Esophagus muscularis mucosa (tissue), 4 donors: ENCODE data around the gene ATRN. TPM values are rescaled to one million over a fixed set of nuclear protein-coding genes. Genes with fewer than 3 reads are reported as not detected.

Source experiments
- DNase-seq: peaks from one replicate; pipeline ENCODE4 v3.0.0-alpha.2; 2017; ENCODE audit errors: extremely low spot score
- H3K27ac ChIP-seq, 4 donors: fragments of 200-600 bp; sonication (generic); replicated peaks in 1 of 4; 1 replicate in 3 of 4; 2 replicates in 1 of 4; pipeline ENCODE4 v1.5.1; 2016 to 2019; ENCODE audit warnings: mild to moderate bottlenecking in 1 of 4
- H3K27me3 ChIP-seq, 4 donors: fragments of 200-600 bp; sonication (generic); one replicate each; pipeline versions ENCODE4 v1.5.1 to v1.6.0; 2016 to 2019
- H3K36me3 ChIP-seq, 4 donors: fragments of 200-600 bp; sonication (generic); one replicate each; pipeline ENCODE4 v1.5.1; 2016 to 2019
- H3K4me1 ChIP-seq, 4 donors: fragments of 200-600 bp; sonication (generic); one replicate each; pipeline ENCODE4 v1.5.1; 2016 to 2019
- H3K4me3 ChIP-seq, 4 donors: fragments of 200-600 bp; sonication (generic); 1 replicate in 2 of 4; 2 replicates in 2 of 4; pipeline ENCODE4 v1.5.1; 2016 to 2019; ENCODE audit warnings: mild to moderate bottlenecking in 4 of 4, moderate library complexity in 1 of 4
- H3K9me3 ChIP-seq, 4 donors: fragments of 200-600 bp; sonication (generic); 1 replicate in 3 of 4; 2 replicates in 1 of 4; pipeline ENCODE4 v1.5.1; 2016 to 2019
- CTCF ChIP-seq, 3 experiments: fragments of 200-600 bp in 2 of 3; fragments of 450-650 bp in 1 of 3; sonication (generic) in 2 of 3; IDR thresholded peaks; one replicate each; pipeline ENCODE4 v1.5.1; 2017 to 2019; ENCODE audit warnings: antibody characterized with exemption in 3 of 3, mild to moderate bottlenecking in 2 of 3, moderate library complexity in 1 of 3
- EP300 ChIP-seq: sonication (generic); formaldehyde crosslinking; IDR thresholded peaks from one replicate; pipeline ENCODE4 v1.6.1; 2017; ENCODE audit warnings: antibody characterized with exemption
- POLR2A ChIP-seq: fragments of 450-650 bp; IDR thresholded peaks from one replicate; pipeline ENCODE4 v1.6.1; 2017; ENCODE audit warnings: antibody characterized with exemption, moderate library complexity, mild to moderate bottlenecking, low read depth
- POLR2AphosphoS5 ChIP-seq, 2 donors: sonication (generic); formaldehyde crosslinking; IDR thresholded peaks; one replicate each; pipeline ENCODE4 v1.6.1; 2017; ENCODE audit warnings: antibody characterized with exemption in 2 of 2
- WGBS: methylation state at CpG from one replicate; pipeline ENCODE4 v1.1.5; 2018; 5-methylcytosine and 5-hydroxymethylcytosine counted together
- intact Hi-C: fragments of 100-400 bp; cut with DNase I; formaldehyde crosslinking; loops from one replicate; pipeline ENCODE4 v1.15.1; 2023
- total RNA-seq, 4 donors: library from RNA; depleted of rRNA; stranded (reverse); fragments of >200 nt; gene quantifications; one replicate each; pipeline versions ENCODE4 v1.1.0 to v1.2.1, GENCODE V29; 2016

Gene ATRN
- total RNA-seq, 4 donors from 2014 or later: 14.1 to 19.1 (median 18.0) TPM

DNA sequence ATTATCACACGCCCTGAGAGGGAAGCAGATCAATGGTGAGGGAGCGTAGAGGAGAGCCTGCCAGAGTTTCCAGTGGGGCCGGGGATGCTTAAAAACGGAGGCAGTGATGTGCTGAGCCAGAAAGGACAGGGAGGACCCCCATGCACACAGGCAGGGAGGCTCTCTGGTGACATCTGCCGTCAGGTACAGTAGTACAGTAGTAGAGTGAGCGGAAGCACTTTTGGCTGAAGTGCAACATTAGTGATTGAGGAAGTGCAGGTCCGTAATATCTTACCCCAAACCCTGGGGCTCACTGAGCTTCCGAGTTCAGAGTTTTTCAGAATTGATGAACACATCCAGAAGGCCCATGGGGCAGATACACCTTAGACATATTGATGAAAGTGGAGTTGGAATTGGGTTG is 150.3 kb downstream of the ATRN start:
- intact Hi-C loops: no loop called here
- Histone ChIP-seq H3K27ac (no peak overlapping the region), H3K9me3 (no peaks in the 10 kb centered on the region), H3K4me1 (no peaks in the 10 kb centered on the region), H3K4me3 (no peak overlapping the region), H3K36me3 (peaks cover 0 to 24% (median 3%) of the 10 kb centered on the region in 4 donors), H3K27me3 (no peaks in the 10 kb centered on the region)
- 88% methylated on average over 8 of the region's 8 CpGs for WGBS
- DNase-seq: peak; percentile 37
- TF ChIP-seq POLR2AphosphoS5 (IDR thresholded peaks at IDR 0.05) (no peak), EP300 (no peak), CTCF (IDR thresholded peaks at IDR 0.05) (no peak), POLR2A (no peak)

- Histone ChIP-seq H3K9me3 (no peaks in the 10 kb centered on the region), H3K27me3 (no peaks in the 10 kb centered on the region), H3K4me3 (no peak overlapping the region), H3K36me3 (peaks cover 0 to 32% (median 4%) of the 10 kb centered on the region in 4 donors), H3K27ac (no peak overlapping the region), H3K4me1 (no peaks in the 10 kb centered on the region)
- no peak for TF ChIP-seq EP300
- no peak for DNase-seq
- intact Hi-C loops: no loop called here
- WGBS: 90% methylated on average over 4 of the region's 4 CpGs
Measured at GRCh38 chr20:3622406-3622805, 151.6 kb downstream of the ATRN start.

DNA sequence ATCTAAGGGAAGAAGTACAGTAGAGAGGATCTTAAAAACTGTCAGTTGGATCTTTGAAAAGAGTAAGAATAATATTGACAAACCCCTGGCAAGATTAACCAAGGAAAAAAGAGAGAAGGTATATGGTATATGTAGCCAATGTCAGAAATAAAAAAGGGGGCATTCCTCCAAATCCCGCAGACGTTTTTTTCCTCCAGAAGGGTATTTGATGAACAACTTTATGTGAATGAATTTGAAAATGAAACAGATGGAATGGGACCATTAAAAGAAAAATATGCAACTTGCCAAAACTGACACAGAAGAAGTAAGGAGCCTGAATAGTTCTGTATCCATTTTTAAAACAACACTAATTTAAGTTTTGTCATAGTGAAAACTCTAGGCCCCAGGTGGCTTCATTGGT is 156.7 kb downstream of the ATRN start:
- Histone ChIP-seq H3K4me1 (no peaks in the 10 kb centered on the region), H3K27ac (no peak overlapping the region), H3K27me3 (no peaks in the 10 kb centered on the region), H3K4me3 (no peak overlapping the region), H3K9me3 (no peaks in the 10 kb centered on the region), H3K36me3 (peaks cover 5 to 63% (median 26%) of the 10 kb centered on the region in 4 donors)
- intact Hi-C loops: no loop called here
- WGBS: 81% methylated on average over 2 of the region's 2 CpGs
- DNase-seq: no peak
- no peak for TF ChIP-seq CTCF (IDR thresholded peaks at IDR 0.05)
- TF ChIP-seq POLR2A: no peak
- no peak for TF ChIP-seq EP300
- TF ChIP-seq POLR2AphosphoS5 (IDR thresholded peaks at IDR 0.05): no peak

DNA sequence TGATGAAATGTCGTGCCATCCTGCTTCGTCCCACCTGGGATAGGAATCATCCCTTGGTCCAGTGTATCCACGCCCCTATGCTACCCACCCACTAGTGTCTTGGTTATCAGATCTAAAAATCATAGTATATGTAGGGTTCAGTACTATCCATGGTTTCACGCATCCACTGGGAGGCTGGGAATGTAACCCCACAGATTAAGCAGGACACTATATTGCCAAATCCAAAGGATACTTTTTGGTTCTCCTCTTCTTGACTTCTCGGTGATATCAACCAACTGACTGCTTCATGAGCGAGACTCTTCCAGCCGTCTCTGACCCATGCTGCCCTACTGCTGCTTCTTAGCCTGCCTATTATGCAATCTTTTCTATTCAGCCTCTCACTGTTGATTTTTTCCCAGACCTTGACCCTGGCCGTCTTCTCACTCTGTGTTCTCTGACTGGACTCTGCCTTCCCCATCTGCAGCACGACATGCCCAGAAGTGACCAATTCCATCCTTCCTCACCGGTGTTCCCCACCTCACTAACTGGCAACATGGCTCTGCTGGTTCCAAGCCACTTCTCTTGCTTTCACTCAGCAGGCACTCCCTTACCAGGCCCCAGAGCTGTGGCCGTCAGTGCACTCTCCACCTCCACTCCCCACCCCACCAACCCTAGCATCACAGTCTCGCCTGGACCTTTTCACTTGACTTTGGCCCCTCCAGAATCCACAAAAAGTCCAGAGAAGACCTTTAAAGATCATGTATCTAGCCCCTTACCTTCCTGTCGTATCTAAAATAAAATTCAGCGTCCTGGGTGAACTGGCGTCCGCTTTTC is 157.9 kb downstream of the ATRN start:
- H3K27me3 ChIP-seq: no peaks in the 10 kb centered on the region
- no peak overlapping the region for H3K4me3 ChIP-seq
- 91% methylated on average over 16 of the region's 16 CpGs for WGBS
- no peaks in the 10 kb centered on the region for H3K9me3 ChIP-seq
- peak; percentile 14 for DNase-seq
- H3K36me3 ChIP-seq: peaks cover 5 to 64% (median 28%) of the 10 kb centered on the region in 4 donors
- no peaks in the 10 kb centered on the region for H3K4me1 ChIP-seq
- H3K27ac ChIP-seq: no peak overlapping the region
- intact Hi-C loops: no loop called here
- no peak for TF ChIP-seq POLR2A
- TF ChIP-seq CTCF (IDR thresholded peaks at IDR 0.05): no peak
- no peak for TF ChIP-seq POLR2AphosphoS5 (IDR thresholded peaks at IDR 0.05)
- TF ChIP-seq EP300: no peak

- H3K27ac ChIP-seq: no peak overlapping the region
- WGBS: 94% methylated on average over 2 of the region's 2 CpGs
- no peaks in the 10 kb centered on the region for H3K9me3 ChIP-seq
- intact Hi-C loops: no loop called here
- DNase-seq: no peak
- no peak overlapping the region for H3K4me3 ChIP-seq
- peaks cover 5 to 62% (median 28%) of the 10 kb centered on the region in 4 donors for H3K36me3 ChIP-seq
- H3K27me3 ChIP-seq: no peaks in the 10 kb centered on the region
- no peaks in the 10 kb centered on the region for H3K4me1 ChIP-seq
- TF ChIP-seq POLR2AphosphoS5 (IDR thresholded peaks at IDR 0.05) (no peak), CTCF (IDR thresholded peaks at IDR 0.05) (no peak), POLR2A (no peak), EP300 (no peak)
Measured at GRCh38 chr20:3629893-3630292, 159.1 kb downstream of the ATRN start.
